Measurements from ENCODE around the gene NLRP9. TPM values are rescaled to one million over a fixed set of nuclear protein-coding genes. Genes with fewer than 3 reads are reported as not detected.

Gene NLRP9
- total RNA-seq, 1 experiment from 2014 or later = not detected

DNA sequence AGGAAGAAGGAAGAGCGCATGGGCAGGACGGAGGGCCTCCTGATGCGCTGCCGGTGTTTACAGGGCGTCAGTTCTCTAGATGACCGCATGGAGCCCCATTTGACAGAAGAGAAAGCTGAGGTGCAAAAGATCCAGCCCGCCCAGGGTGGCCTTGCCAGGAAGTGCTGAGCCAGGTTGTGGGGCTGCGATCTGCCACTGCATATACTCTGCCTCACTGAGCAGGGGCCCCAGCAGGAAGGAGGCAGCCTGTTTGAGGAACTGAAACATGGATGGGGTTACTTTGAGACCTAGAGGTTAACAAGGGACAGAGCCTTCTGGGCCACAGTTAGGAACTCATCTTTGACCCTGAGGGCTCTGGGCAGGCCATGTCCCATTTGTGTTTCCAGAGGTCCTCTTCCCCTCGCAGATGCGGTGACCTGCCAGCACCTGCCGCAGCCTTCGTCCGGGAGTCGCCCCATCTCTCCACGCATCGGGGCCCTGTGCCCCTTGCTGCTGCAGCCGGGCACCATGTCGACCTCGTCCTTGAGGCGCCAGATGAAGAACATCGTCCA lies 60.0 kb downstream of the NLRP9 start (continued):
- TF ChIP-seq, protein P1, sequence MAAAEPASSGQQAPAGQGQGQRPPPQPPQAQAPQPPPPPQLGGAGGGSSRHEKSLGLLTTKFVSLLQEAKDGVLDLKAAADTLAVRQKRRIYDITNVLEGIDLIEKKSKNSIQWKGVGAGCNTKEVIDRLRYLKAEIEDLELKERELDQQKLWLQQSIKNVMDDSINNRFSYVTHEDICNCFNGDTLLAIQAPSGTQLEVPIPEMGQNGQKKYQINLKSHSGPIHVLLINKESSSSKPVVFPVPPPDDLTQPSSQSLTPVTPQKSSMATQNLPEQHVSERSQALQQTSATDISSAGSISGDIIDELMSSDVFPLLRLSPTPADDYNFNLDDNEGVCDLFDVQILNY (CRISPR knock-in tag; IDR thresholded peaks at IDR 0.05) = no peak
- no peak for TF ChIP-seq SMAD3 (CRISPR knock-in tag; IDR thresholded peaks at IDR 0.05; ENCODE audit: borderline replicate concordance)
- TF ChIP-seq MYBL2 (CRISPR knock-in tag; IDR thresholded peaks at IDR 0.05) = no peak
- TF ChIP-seq, protein P2, sequence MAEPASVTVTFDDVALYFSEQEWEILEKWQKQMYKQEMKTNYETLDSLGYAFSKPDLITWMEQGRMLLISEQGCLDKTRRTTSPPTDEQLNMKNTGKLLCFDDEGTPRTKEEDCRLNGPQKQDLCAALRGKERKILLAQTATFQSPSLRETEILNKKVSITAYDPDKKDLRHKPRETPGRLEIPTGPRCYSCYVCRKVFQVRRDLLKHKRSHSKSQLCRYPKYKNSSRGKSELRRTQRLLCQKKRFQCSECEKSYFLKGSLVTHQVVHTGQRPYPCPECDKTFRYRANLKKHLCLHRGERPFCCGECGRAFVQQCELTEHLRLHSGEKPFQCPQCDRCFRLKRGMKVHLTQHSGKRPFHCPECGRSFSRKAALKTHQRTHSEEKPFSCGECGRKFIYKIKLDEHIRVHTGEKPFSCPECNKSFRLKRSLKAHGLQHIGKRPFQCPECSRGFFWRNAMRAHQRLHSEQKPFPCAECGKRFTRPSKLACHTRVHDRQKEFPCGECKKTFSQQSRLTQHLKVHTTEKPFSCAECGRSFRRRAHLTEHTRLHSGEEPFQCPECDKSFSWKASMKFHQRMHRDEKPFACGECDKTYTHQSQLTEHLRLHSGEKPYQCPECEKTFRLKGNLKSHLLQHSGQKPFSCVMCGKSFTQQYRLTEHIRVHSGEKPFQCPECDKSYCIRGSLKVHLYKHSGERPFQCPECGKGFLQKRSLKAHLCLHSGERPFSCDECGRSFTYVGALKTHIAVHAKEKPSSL (CRISPR knock-in tag; conservative IDR thresholded peaks at IDR 0.05) = no peak

DNA sequence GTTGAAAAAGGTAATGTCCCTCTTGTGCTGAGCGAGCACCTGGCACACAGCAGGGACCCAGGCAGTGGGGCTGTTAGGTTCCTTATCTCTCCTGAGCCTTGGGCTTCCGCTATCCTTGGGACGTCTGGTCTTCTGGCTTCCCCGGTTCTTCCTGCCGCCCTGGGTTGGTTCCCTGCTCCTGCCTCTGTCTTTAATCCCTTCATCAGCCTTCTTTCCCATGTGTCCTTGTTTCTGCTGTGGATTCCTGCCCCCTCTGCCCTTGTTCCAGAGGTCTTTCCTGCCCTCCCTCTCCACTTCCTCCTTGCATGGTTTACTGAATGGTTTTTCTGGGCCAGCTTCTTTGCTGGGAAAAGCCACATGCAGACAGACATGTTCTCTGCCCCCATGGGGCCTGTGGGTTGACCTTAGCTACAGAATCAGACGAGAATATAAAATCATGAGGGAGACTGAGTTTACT lies 60.6 kb downstream of the NLRP9 start:
- ChIA-PET CTCF (no interaction called here), POLR2A (no interaction called here)
- no peaks in the 10 kb centered on the region for H3K9me3 Mint-ChIP-seq
- peaks cover 27% of the 10 kb centered on the region for H3K4me1 Mint-ChIP-seq
- H3K27ac Mint-ChIP-seq = peak overlapping the region; percentile 58
- no peak for DNase-seq (ENCODE audit: low spot score)
- H3K36me3 Mint-ChIP-seq = peaks cover 33% of the 10 kb centered on the region
- ATAC-seq = no peak
- TF ChIP-seq, protein P3, sequence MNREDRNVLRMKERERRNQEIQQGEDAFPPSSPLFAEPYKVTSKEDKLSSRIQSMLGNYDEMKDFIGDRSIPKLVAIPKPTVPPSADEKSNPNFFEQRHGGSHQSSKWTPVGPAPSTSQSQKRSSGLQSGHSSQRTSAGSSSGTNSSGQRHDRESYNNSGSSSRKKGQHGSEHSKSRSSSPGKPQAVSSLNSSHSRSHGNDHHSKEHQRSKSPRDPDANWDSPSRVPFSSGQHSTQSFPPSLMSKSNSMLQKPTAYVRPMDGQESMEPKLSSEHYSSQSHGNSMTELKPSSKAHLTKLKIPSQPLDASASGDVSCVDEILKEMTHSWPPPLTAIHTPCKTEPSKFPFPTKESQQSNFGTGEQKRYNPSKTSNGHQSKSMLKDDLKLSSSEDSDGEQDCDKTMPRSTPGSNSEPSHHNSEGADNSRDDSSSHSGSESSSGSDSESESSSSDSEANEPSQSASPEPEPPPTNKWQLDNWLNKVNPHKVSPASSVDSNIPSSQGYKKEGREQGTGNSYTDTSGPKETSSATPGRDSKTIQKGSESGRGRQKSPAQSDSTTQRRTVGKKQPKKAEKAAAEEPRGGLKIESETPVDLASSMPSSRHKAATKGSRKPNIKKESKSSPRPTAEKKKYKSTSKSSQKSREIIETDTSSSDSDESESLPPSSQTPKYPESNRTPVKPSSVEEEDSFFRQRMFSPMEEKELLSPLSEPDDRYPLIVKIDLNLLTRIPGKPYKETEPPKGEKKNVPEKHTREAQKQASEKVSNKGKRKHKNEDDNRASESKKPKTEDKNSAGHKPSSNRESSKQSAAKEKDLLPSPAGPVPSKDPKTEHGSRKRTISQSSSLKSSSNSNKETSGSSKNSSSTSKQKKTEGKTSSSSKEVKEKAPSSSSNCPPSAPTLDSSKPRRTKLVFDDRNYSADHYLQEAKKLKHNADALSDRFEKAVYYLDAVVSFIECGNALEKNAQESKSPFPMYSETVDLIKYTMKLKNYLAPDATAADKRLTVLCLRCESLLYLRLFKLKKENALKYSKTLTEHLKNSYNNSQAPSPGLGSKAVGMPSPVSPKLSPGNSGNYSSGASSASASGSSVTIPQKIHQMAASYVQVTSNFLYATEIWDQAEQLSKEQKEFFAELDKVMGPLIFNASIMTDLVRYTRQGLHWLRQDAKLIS (CRISPR knock-in tag; IDR thresholded peaks at IDR 0.05; ENCODE audit: borderline replicate concordance) = no peak
- TF ChIP-seq KAT7 (CRISPR knock-in tag; IDR thresholded peaks at IDR 0.05; ENCODE audit: borderline replicate concordance) = no peak
- TF ChIP-seq GABPB1 (CRISPR knock-in tag; IDR thresholded peaks at IDR 0.05) = no peak
- TF ChIP-seq NR2C2 (CRISPR knock-in tag; IDR thresholded peaks at IDR 0.05) = no peak
- H3K27me3 Mint-ChIP-seq (ENCODE audit: low read depth) = no peaks in the 10 kb centered on the region
- H3K4me3 Mint-ChIP-seq = no peak overlapping the region

DNA sequence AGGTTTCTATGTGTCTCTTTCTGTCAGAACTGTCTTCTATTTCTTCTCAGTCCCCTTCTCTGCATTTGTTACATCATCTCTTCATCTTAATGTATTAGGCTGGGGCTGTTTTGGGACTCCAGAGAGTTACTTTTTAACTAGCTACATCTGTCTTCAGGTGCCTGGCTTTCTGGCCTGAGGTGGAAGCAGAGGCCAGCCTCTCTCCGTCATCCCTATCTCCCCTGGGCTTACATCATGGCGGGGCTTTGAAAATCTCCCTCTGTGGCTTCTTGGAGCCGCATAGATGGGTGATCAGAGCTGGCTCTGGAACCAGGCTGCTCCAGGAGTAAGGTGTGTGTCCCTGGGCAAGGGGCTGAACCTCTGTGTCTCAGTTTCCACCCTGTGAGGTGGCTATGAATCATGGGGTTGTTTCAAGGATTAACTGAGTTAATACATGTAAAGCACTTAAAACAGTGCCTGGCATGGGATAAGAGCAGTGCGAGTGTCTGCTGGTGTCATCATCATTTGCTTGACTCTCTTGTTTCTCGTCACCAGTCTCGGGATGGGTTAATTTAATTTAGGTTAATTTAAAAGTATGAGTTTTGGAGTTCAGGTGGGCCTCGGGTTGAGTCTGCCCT lies 61.2 kb downstream of the NLRP9 start:
- no peaks in the 10 kb centered on the region for H3K27me3 Mint-ChIP-seq (ENCODE audit: low read depth)
- H3K27ac Mint-ChIP-seq = no peak overlapping the region; the same call in 1 of the 2 replicates
- ATAC-seq (no peak), DNase-seq (ENCODE audit: low spot score) (no peak)
- ChIA-PET POLR2A (no interaction called here), CTCF (no interaction called here)
- H3K4me3 Mint-ChIP-seq = peak overlapping the region; percentile 98
- H3K36me3 Mint-ChIP-seq = peaks cover 35% of the 10 kb centered on the region
- H3K4me1 Mint-ChIP-seq = peaks cover 32% of the 10 kb centered on the region
- H3K9me3 Mint-ChIP-seq = no peaks in the 10 kb centered on the region
- TF ChIP-seq OVOL2 (CRISPR knock-in tag; IDR thresholded peaks at IDR 0.05; ENCODE audit: borderline replicate concordance) (no peak), ZNF138 (CRISPR knock-in tag; conservative IDR thresholded peaks at IDR 0.05) (no peak), JUN (CRISPR knock-in tag; IDR thresholded peaks at IDR 0.05) (no peak), ZBTB21 (CRISPR knock-in tag; IDR thresholded peaks at IDR 0.05; ENCODE audit: borderline replicate concordance) (no peak), NFE2L1 (CRISPR knock-in tag; IDR thresholded peaks at IDR 0.05) (no peak), CREM (CRISPR knock-in tag; IDR thresholded peaks at IDR 0.05) (no peak), ZNF219 (CRISPR knock-in tag; IDR thresholded peaks at IDR 0.05; ENCODE audit: borderline replicate concordance) (no peak)
- TF ChIP-seq, protein P4, sequence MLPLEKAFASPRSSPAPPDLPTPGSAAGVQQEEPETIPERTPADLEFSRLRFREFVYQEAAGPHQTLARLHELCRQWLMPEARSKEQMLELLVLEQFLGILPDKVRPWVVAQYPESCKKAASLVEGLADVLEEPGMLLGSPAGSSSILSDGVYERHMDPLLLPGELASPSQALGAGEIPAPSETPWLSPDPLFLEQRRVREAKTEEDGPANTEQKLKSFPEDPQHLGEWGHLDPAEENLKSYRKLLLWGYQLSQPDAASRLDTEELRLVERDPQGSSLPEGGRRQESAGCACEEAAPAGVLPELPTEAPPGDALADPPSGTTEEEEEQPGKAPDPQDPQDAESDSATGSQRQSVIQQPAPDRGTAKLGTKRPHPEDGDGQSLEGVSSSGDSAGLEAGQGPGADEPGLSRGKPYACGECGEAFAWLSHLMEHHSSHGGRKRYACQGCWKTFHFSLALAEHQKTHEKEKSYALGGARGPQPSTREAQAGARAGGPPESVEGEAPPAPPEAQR (CRISPR knock-in tag; IDR thresholded peaks at IDR 0.05) = no peak
- TF ChIP-seq, protein P5, sequence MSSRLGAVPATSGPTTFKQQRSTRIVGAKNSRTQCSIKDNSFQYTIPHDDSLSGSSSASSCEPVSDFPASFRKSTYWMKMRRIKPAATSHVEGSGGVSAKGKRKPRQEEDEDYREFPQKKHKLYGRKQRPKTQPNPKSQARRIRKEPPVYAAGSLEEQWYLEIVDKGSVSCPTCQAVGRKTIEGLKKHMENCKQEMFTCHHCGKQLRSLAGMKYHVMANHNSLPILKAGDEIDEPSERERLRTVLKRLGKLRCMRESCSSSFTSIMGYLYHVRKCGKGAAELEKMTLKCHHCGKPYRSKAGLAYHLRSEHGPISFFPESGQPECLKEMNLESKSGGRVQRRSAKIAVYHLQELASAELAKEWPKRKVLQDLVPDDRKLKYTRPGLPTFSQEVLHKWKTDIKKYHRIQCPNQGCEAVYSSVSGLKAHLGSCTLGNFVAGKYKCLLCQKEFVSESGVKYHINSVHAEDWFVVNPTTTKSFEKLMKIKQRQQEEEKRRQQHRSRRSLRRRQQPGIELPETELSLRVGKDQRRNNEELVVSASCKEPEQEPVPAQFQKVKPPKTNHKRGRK (CRISPR knock-in tag; IDR thresholded peaks at IDR 0.05; ENCODE audit: borderline replicate concordance) = no peak
- TF ChIP-seq, protein P6, sequence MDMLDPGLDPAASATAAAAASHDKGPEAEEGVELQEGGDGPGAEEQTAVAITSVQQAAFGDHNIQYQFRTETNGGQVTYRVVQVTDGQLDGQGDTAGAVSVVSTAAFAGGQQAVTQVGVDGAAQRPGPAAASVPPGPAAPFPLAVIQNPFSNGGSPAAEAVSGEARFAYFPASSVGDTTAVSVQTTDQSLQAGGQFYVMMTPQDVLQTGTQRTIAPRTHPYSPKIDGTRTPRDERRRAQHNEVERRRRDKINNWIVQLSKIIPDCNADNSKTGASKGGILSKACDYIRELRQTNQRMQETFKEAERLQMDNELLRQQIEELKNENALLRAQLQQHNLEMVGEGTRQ (CRISPR knock-in tag; IDR thresholded peaks at IDR 0.05) = no peak
